Activated CD4-positive, alpha-beta T cell treated with anti-CD3 and anti-CD28 coated beads, Interleukin-2, amount 10 ng/mL, durations not matched to agents 24 days and 14 days (primary cell): Measurements from ENCODE around the gene ANKFY1. TPM values are rescaled to one million over a fixed set of nuclear protein-coding genes. Genes with fewer than 3 reads are reported as not detected.
"Not testable (repeated sequence)": the region's sequence is repeated elsewhere in the genome, so short reads cannot be mapped to it uniquely, and the experiment has no call there.

Experiments
- DNase-seq: peaks from one replicate; pipeline ENCODE4 v3.0.0; 2022
- H3K27ac Mint-ChIP-seq: one replicate; pipeline ENCODE4 v1.8.0; 2022; ENCODE audit warnings: mild to moderate bottlenecking, mixed read lengths
- H3K27me3 Mint-ChIP-seq: one replicate; pipeline ENCODE4 v1.8.0; 2022; ENCODE audit warnings: mixed read lengths
- H3K36me3 Mint-ChIP-seq: one replicate; pipeline ENCODE4 v1.8.0; 2022; ENCODE audit warnings: low read depth, mild to moderate bottlenecking, mixed read lengths
- H3K4me1 Mint-ChIP-seq: one replicate; pipeline ENCODE4 v1.8.0; 2021; ENCODE audit warnings: mixed read lengths
- H3K4me3 Mint-ChIP-seq: one replicate; pipeline ENCODE4 v1.8.0; 2022; ENCODE audit warnings: mild to moderate bottlenecking, moderate library complexity, mixed read lengths
- H3K9me3 Mint-ChIP-seq: one replicate; pipeline ENCODE4 v1.8.0; 2021; ENCODE audit warnings: mixed read lengths
- intact Hi-C: fragments of 100-400 bp; cut with micrococcal nuclease; formaldehyde crosslinking; loops from one replicate; pipeline ENCODE4 v1.15.1; 2023
- total RNA-seq: library from RNA; stranded (reverse); gene quantifications from 2 replicates; pipeline ENCODE4 v1.2.3, GENCODE V29; 2022

ANKFY1 gene
- total RNA-seq, 1 donor from 2014 or later = 53.1 TPM

DNA sequence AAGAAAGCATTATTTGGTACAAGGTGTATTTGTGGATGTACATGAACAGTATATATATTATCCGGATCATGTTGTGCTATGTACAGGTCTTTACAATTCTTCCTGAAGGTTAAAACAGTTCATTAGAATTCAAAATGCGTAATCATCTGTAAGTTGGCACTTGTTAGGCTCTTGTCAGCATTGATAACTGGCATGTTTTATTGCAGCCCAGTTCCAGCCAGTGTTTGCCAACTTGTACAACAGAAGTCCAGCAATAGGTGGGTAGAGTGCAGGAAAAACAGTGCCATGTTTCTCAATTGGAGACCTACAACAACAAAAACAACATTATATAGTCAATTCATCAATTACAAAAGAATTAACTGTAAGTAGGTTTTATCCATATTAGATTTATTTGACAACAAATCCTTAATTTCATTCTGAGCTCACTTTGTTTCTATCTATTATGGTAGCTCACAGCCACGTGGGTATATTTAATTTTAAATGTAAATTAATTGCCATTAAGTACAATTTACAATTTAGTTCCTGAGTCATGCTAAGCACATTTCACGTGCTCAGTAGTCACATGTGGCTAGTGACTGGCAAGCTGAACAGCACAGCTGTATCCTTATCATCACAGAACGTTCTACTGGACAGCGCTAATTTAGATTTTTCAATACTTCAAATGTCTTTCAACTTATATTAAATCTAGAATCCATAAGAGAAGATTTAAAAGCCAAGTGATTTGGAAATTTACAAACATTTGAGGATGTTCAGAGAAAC, 8.6 kb upstream of the ANKFY1 start:
- H3K27me3 Mint-ChIP-seq = no peaks in the 10 kb centered on the region
- no peak overlapping the region for H3K4me3 Mint-ChIP-seq
- intact Hi-C loops = no loop called here
- no peak overlapping the region for H3K27ac Mint-ChIP-seq
- no peak for DNase-seq
- no peaks in the 10 kb centered on the region for H3K9me3 Mint-ChIP-seq
- H3K36me3 Mint-ChIP-seq = peaks cover 34% of the 10 kb centered on the region
- peaks cover 2% of the 10 kb centered on the region for H3K4me1 Mint-ChIP-seq

GRCh38 chr17:4270736-4271135, 7.0 kb upstream of the ANKFY1 start:
- peaks cover 29% of the 10 kb centered on the region for H3K36me3 Mint-ChIP-seq
- no peak for DNase-seq
- intact Hi-C loops = no loop called here
- no peak overlapping the region for H3K27ac Mint-ChIP-seq
- H3K27me3 Mint-ChIP-seq = no peaks in the 10 kb centered on the region
- H3K9me3 Mint-ChIP-seq = no peaks in the 10 kb centered on the region
- H3K4me3 Mint-ChIP-seq = no peak overlapping the region
- H3K4me1 Mint-ChIP-seq = no peaks in the 10 kb centered on the region

- Mint-ChIP-seq H3K27ac (no peak overlapping the region), H3K4me1 (peaks cover 5% of the 10 kb centered on the region), H3K4me3 (no peak overlapping the region), H3K36me3 (peaks cover 27% of the 10 kb centered on the region), H3K27me3 (no peaks in the 10 kb centered on the region), H3K9me3 (no peaks in the 10 kb centered on the region)
- intact Hi-C loops = no loop called here
- no peak for DNase-seq
Observed at GRCh38 chr17:4269915-4270314, 6.1 kb upstream of the ANKFY1 start.

- Mint-ChIP-seq H3K36me3 (peaks cover 29% of the 10 kb centered on the region), H3K4me3 (no peak overlapping the region), H3K4me1 (peaks cover 20% of the 10 kb centered on the region), H3K9me3 (no peaks in the 10 kb centered on the region), H3K27me3 (no peaks in the 10 kb centered on the region), H3K27ac (no peak overlapping the region)
- DNase-seq = no peak
- intact Hi-C loops = no loop called here
Observed at GRCh38 chr17:4267402-4267801, 3.6 kb upstream of the ANKFY1 start.

DNA sequence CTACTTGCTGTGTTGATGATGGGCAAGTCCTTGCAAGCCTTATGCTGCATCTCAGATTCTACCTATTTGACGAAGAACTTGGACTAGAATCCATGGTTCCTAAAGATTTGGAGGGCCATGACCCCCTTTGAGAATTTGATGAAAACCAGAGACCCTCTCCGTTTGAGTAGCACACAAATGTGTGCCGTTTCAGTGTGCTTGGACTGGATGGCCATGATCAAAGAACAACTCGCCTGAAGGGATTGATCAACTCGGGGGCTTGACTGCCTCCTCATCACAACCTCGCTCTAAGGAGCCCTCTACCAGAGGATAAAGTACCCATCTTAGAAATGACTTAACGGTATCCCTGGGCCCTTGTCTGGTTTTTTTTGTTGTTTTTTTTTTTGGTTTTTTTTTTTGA, 2.8 kb upstream of the ANKFY1 start:
- Mint-ChIP-seq H3K4me1 (peaks cover 27% of the 10 kb centered on the region), H3K4me3 (no peak overlapping the region), H3K36me3 (peaks cover 29% of the 10 kb centered on the region), H3K27me3 (no peaks in the 10 kb centered on the region), H3K9me3 (no peaks in the 10 kb centered on the region), H3K27ac (no peak overlapping the region)
- intact Hi-C loops = no loop called here
- DNase-seq = no peak

DNA sequence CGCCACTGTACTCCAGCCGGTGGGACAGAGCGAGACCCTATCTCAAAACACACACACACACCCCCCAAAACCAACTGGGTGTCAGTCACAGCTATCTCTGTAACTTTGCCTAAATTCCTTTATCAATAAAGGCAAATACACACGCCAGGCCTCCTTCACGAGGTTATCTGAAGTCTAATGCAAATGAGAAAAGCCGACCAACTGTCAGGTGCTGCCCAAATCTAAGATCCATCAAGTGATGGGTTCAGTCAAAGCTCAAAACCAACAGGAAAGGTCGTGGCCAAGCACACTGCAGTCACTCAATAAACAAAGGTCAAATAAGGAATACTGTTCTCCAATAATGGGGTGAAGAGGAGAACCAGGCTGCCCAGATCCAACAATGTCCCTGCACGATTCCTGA, 1.1 kb downstream of the ANKFY1 start:
- DNase-seq = no peak
- Mint-ChIP-seq H3K36me3 (peaks cover 39% of the 10 kb centered on the region), H3K9me3 (peaks cover 8% of the 10 kb centered on the region), H3K4me3 (peak overlapping the region; percentile 95), H3K4me1 (peaks cover 35% of the 10 kb centered on the region), H3K27me3 (no peaks in the 10 kb centered on the region), H3K27ac (peak overlapping the region; percentile 61)
- intact Hi-C loops = loop anchor here (1.0 to 5.0 kb wide), 2 partner anchors 45 to 119 kb away; partner anchors contain the start of genes CYB5D2 and ZZEF1

DNA sequence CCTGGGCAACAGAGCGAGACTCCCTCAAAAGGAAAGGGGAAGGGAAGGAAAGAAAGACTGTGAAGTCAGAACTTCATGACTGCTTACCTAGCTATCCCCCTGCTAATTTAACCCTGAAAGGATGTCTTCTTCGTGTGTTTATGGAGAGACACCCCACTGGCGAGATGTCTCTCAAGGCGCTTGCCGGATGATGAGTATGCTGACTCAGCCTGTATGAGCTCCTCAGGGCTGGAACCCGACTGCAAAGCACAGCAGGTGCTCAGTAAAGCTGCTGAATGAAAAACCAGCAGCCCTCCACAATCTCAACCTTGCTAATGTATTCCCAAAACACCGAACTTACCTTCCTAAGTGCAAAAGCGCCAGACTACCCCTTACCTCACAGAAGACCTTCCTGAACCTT, 2.3 kb downstream of the ANKFY1 start:
- intact Hi-C loops = loop anchor here (5.0 kb wide), 1 partner anchor 44 kb away; no protein-coding TSS in a partner anchor
- H3K4me3 Mint-ChIP-seq = peak overlapping the region; percentile 48
- H3K9me3 Mint-ChIP-seq = peaks cover 8% of the 10 kb centered on the region
- no peaks in the 10 kb centered on the region for H3K27me3 Mint-ChIP-seq
- DNase-seq = no peak
- H3K4me1 Mint-ChIP-seq = peaks cover 47% of the 10 kb centered on the region
- H3K27ac Mint-ChIP-seq = no peak overlapping the region
- peaks cover 48% of the 10 kb centered on the region for H3K36me3 Mint-ChIP-seq

DNA sequence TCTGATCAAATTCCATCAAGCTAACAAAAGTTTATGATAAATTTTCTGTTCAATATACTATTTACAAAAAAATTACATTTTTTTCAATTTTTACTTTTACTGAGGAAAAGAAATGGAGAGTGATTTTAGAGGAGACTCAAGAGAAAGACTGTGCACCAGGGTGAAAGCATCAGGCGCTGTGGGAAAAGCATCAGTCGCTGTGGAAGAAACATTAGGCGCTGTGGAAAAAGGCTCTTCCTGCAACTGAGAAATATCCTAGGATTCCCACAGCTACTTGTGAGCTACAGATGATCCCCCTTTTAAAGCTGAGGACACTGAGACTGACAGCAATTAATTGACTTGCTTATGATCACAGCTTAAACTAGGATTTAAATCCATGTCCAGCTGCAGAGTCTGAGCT, 4.9 kb downstream of the ANKFY1 start:
- Mint-ChIP-seq H3K4me1 (peaks cover 37% of the 10 kb centered on the region), H3K27ac (no peak overlapping the region), H3K36me3 (peaks cover 57% of the 10 kb centered on the region), H3K4me3 (no peak overlapping the region), H3K9me3 (peaks cover 8% of the 10 kb centered on the region), H3K27me3 (no peaks in the 10 kb centered on the region)
- DNase-seq = no peak
- intact Hi-C loops = no loop called here

GRCh38 chr17:4256952-4257351, 6.8 kb downstream of the ANKFY1 start:
- H3K4me3 Mint-ChIP-seq = no peak overlapping the region
- H3K9me3 Mint-ChIP-seq = peaks cover 8% of the 10 kb centered on the region
- peaks cover 31% of the 10 kb centered on the region for H3K4me1 Mint-ChIP-seq
- no peak overlapping the region for H3K27ac Mint-ChIP-seq
- DNase-seq = no peak
- peaks cover 59% of the 10 kb centered on the region for H3K36me3 Mint-ChIP-seq
- no peaks in the 10 kb centered on the region for H3K27me3 Mint-ChIP-seq
- intact Hi-C loops = no loop called here

DNA sequence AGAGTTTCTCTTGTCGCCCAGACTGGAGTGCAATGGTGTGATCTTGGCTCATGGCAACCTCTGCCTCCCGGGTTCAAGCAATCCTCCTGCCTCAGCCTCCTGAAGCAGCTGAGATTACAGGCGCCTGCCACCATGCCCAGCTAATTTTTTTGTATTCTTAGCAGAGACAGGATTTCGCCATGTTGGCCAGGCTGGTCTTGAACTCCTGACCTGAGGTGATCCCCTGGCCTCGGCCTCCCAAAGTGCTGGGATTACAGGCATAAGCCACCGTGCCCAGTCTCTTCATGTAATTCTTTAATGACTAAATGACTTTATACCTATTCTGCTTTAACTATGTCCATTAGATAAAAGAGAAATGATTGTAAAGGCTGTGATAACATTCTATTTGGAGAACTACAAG, 8.5 kb downstream of the ANKFY1 start:
- Mint-ChIP-seq H3K36me3 (peaks cover 44% of the 10 kb centered on the region), H3K4me1 (peaks cover 33% of the 10 kb centered on the region)
- H3K27ac Mint-ChIP-seq, H3K27me3 Mint-ChIP-seq, H3K9me3 Mint-ChIP-seq, intact Hi-C loops, DNase-seq, H3K4me3 Mint-ChIP-seq: not testable (repeated sequence)

DNA sequence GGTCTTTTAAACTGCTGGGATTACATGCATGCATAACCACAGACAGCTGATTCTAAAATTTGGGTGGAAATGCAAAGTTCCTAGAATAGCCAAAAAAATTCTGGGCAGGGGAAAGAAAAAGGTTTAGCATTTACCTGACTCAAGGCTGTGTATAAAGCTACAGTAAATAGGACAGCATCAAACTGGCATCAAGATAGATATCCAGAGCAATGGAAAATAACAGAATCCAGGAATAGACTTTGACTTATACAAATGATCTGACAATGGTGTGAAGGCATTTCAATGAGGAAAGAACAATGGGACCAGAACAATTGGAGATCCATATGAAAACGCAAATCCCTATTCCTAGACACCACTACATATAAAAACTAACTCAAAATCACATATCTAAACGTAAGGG, 12.9 kb downstream of the ANKFY1 start:
- Mint-ChIP-seq H3K27me3 (no peaks in the 10 kb centered on the region), H3K36me3 (peaks cover 21% of the 10 kb centered on the region), H3K9me3 (no peaks in the 10 kb centered on the region), H3K4me3 (no peak overlapping the region), H3K27ac (no peak overlapping the region), H3K4me1 (peaks cover 34% of the 10 kb centered on the region)
- intact Hi-C loops = no loop called here
- DNase-seq = no peak

- H3K36me3 Mint-ChIP-seq = peaks cover 18% of the 10 kb centered on the region
- H3K4me1 Mint-ChIP-seq = peaks cover 34% of the 10 kb centered on the region
- no peaks in the 10 kb centered on the region for H3K27me3 Mint-ChIP-seq
- intact Hi-C loops = no loop called here
- H3K9me3 Mint-ChIP-seq = no peaks in the 10 kb centered on the region
- H3K4me3 Mint-ChIP-seq = no peak overlapping the region
- peak overlapping the region; percentile 30 for H3K27ac Mint-ChIP-seq
- DNase-seq = no peak
Observed at GRCh38 chr17:4249452-4250029, 14.2 kb downstream of the ANKFY1 start.

DNA sequence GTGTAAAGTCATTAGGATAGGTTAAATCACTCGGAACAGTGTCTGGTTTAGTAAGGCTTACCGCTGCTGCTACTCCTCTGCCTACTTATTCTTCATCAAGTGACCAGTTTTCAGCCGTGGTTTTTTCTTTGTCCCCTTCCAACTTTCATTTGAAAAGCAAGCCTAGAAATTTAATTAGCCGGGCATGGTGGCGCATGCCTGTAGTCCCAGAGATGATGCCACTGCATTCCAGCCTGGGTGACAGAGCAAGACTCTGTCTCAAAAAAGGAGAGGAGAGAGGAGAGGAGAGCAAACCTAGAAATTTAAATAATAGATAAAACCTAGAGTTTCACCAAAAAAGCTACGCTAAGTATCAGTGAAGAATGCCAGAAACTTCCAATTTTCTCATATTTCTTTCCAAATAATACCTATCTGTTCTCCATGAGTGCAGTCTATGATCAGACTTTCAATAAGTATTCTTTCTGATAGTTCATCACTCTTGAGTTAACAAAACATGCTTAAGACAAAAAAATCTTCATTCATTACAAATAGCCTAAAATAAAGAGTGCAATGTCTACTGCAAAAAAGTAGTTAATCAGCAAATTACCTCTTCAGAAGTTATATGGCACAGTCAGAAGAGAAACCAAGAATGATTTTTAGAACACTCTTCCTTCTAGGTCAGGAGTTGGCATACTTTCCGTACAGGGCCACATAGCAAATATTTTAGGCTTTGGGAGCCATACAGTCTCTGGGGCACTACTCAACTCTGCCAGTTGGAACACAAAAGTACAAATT, 15.1 kb downstream of the ANKFY1 start:
- intact Hi-C loops = no loop called here
- H3K27ac Mint-ChIP-seq = no peak overlapping the region
- peaks cover 18% of the 10 kb centered on the region for H3K36me3 Mint-ChIP-seq
- no peaks in the 10 kb centered on the region for H3K9me3 Mint-ChIP-seq
- H3K4me3 Mint-ChIP-seq = no peak overlapping the region
- peaks cover 36% of the 10 kb centered on the region for H3K4me1 Mint-ChIP-seq
- no peak for DNase-seq
- H3K27me3 Mint-ChIP-seq = no peaks in the 10 kb centered on the region

- H3K9me3 Mint-ChIP-seq = no peaks in the 10 kb centered on the region
- DNase-seq = no peak
- no peak overlapping the region for H3K4me3 Mint-ChIP-seq
- no peak overlapping the region for H3K27ac Mint-ChIP-seq
- intact Hi-C loops = no loop called here
- H3K36me3 Mint-ChIP-seq = peaks cover 14% of the 10 kb centered on the region
- peaks cover 34% of the 10 kb centered on the region for H3K4me1 Mint-ChIP-seq
- no peaks in the 10 kb centered on the region for H3K27me3 Mint-ChIP-seq
Observed at GRCh38 chr17:4247971-4248388, 15.8 kb downstream of the ANKFY1 start.
